Smooth muscle cell (in vitro differentiated cells): ENCODE results near the gene CNTNAP1. TPM values are rescaled to one million over a fixed set of nuclear protein-coding genes. Genes with fewer than 3 reads are reported as not detected.

Source experiments
- DNase-seq: peaks from one replicate; lab custom pipeline; 2025; ENCODE audit not compliant: unreplicated experiment; lab: John Stamatoyannopoulos, UW
- H2AFZ ChIP-seq: fragments of 200-600 bp; sonication (generic); 2 replicates; pipeline ENCODE4 v1.6.0; 2016; ENCODE audit warnings: antibody characterized with exemption, low read depth, mild to moderate bottlenecking
- H3F3A ChIP-seq: fragments of 200-600 bp; sonication (generic); 2 replicates; pipeline ENCODE4 v1.6.0; 2017; ENCODE audit warnings: antibody characterized with exemption, low read depth
- H3K27ac ChIP-seq: fragments of 200-600 bp; sonication (generic); 2 replicates; pipeline ENCODE4 v1.5.1; 2016; ENCODE audit warnings: low read depth, mild to moderate bottlenecking
- H3K27me3 ChIP-seq: fragments of 200-600 bp; sonication (generic); 2 replicates; pipeline ENCODE4 v1.6.1; 2016; ENCODE audit warnings: low read depth, mild to moderate bottlenecking
- H3K36me3 ChIP-seq: fragments of 200-600 bp; sonication (generic); 2 replicates; pipeline ENCODE4 v1.5.1; 2016; ENCODE audit warnings: low read depth
- H3K4me1 ChIP-seq: fragments of 200-600 bp; sonication (generic); 2 replicates; pipeline ENCODE4 v1.5.1; 2016; ENCODE audit warnings: low read depth
- H3K4me2 ChIP-seq: fragments of 200-600 bp; sonication (generic); 2 replicates; pipeline ENCODE4 v1.6.0; 2016; ENCODE audit warnings: mild to moderate bottlenecking
- H3K4me3 ChIP-seq: fragments of 200-600 bp; sonication (generic); 2 replicates; pipeline ENCODE4 v1.5.1; 2016; ENCODE audit warnings: mild to moderate bottlenecking
- H3K79me2 ChIP-seq: fragments of 200-600 bp; sonication (generic); 2 replicates; pipeline ENCODE4 v1.6.0; 2016; ENCODE audit warnings: low read depth, mild to moderate bottlenecking
- H3K9ac ChIP-seq: fragments of 200-600 bp; sonication (generic); 2 replicates; pipeline ENCODE4 v1.6.0; 2016; ENCODE audit warnings: low read depth
- H3K9me3 ChIP-seq: fragments of 200-600 bp; sonication (generic); replicated peaks from 2 replicates; pipeline ENCODE4 v1.5.1; 2016; ENCODE audit warnings: low read depth
- H4K20me1 ChIP-seq: fragments of 200-600 bp; sonication (generic); 2 replicates; pipeline ENCODE4 v1.6.0; 2016; ENCODE audit warnings: low read depth
- CTCF ChIP-seq: fragments of 200-600 bp; sonication (generic); IDR thresholded peaks from 2 replicates; pipeline ENCODE4 v1.5.1; 2017; ENCODE audit warnings: borderline replicate concordance, mild to moderate bottlenecking, antibody characterized with exemption; ENCODE audit not compliant: insufficient read depth, poor library complexity, severe bottlenecking
- WGBS: methylation state at CpG from one replicate; pipeline ENCODE4 v1.1.7; 2016; ENCODE audit warnings: low lambda C conversion rate; 5-methylcytosine and 5-hydroxymethylcytosine counted together
- polyA plus RNA-seq: library from polyadenylated mRNA; unstranded; fragments of >200 nt; fragmentation: Nextera tagmentation; extraction: Ambion mirVana; gene quantifications from 2 replicates; pipeline ENCODE4 v1.2.1, GENCODE V29; 2016
- total RNA-seq: library from RNA; depleted of rRNA; stranded (reverse); fragments of >200 nt; gene quantifications from 2 replicates; pipeline ENCODE4 v1.2.3, GENCODE V29; 2014

Gene CNTNAP1
- total and polyA plus RNA-seq, 2 experiments from 2014 or later: 2.0 to 7.1 TPM

DNA sequence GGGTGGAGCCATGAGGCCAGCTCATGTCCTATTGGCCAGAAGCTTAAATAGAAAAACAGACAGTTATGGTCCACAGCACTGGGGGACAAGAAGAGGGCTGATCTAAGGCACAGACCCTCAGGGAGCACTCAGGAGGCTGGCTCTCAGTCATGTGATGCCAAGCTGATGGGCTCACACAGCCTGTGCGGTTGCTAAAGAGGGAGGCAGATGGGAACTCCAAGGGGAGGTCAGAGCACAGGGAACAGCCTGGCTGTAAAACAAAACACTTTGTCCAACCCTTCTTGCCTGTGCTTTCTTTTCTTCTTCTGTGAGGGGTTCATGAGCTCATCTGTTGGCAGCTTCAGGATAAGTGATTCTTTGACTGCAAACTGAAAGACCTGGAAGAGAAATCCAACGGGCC, 27.2 kb downstream of the CNTNAP1 start:
- Histone ChIP-seq H3K27me3 (no peaks in the 10 kb centered on the region), H3K79me2 (no peaks in the 10 kb centered on the region), H3K27ac (no peak overlapping the region), H2AFZ (no peak overlapping the region), H3K4me2 (no peak overlapping the region), H3K9me3 (no peaks in the 10 kb centered on the region), H3K4me3 (no peak overlapping the region), H4K20me1 (no peaks in the 10 kb centered on the region), H3K9ac (no peak overlapping the region), H3F3A (no peaks in the 10 kb centered on the region), H3K4me1 (no peaks in the 10 kb centered on the region), H3K36me3 (no peaks in the 10 kb centered on the region)
- no peak for DNase-seq
- WGBS: 100% methylated on average over 2 of the region's 2 CpGs
- TF ChIP-seq CTCF: no peak

DNA sequence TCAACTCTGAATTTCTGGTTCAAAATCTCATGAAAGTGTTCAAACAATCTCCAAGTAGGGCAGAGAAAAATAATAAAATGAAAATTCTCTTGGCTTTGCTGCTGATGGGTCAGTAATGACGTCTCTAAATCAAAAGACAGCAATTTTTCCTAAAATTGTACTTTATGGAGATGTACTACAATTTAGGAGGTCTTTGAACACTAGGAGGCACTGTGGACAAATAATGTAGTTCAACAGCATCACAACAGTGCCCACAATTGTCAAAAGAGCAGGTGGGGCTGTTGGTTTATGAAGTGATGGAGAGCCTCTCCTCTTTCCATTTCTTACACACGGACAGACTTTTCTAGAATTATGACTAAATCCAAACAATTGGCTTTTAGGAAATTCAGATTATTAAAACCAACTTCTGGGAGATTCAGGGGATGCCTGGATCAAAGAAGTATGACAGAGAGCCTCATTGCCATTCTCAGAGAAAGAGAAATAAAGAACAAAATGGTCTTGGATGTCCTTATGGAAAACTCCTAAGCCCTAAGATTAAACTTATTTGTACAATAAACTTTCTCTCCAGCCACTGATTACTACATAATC, 38.8 kb downstream of the CNTNAP1 start:
- Histone ChIP-seq H3F3A (no peaks in the 10 kb centered on the region), H3K79me2 (no peaks in the 10 kb centered on the region), H3K9me3 (no peaks in the 10 kb centered on the region), H3K4me3 (no peak overlapping the region), H3K9ac (no peak overlapping the region), H3K27me3 (no peaks in the 10 kb centered on the region), H3K36me3 (no peaks in the 10 kb centered on the region), H3K4me2 (no peak overlapping the region), H3K4me1 (no peaks in the 10 kb centered on the region), H3K27ac (no peak overlapping the region), H2AFZ (no peak overlapping the region), H4K20me1 (no peaks in the 10 kb centered on the region)
- DNase-seq: no peak
- TF ChIP-seq CTCF: peak; percentile 71
- WGBS: 55% methylated on average over 2 of the region's 2 CpGs

- Histone ChIP-seq H2AFZ (no peak overlapping the region), H4K20me1 (no peaks in the 10 kb centered on the region), H3K9me3 (no peaks in the 10 kb centered on the region), H3K79me2 (no peaks in the 10 kb centered on the region), H3F3A (no peaks in the 10 kb centered on the region), H3K27me3 (no peaks in the 10 kb centered on the region), H3K4me1 (no peaks in the 10 kb centered on the region), H3K4me2 (no peak overlapping the region), H3K9ac (no peak overlapping the region), H3K4me3 (no peak overlapping the region), H3K27ac (no peak overlapping the region), H3K36me3 (no peaks in the 10 kb centered on the region)
- WGBS: 71% methylated on average over 3 of the region's 3 CpGs
- no peak for TF ChIP-seq CTCF
- no peak for DNase-seq
Observed at GRCh38 chr17:42723636-42724035, 41.3 kb downstream of the CNTNAP1 start.

- no peaks in the 10 kb centered on the region for H3K36me3 ChIP-seq
- no peak overlapping the region for H2AFZ ChIP-seq
- no peaks in the 10 kb centered on the region for H3F3A ChIP-seq
- no peak for DNase-seq
- WGBS: 100% methylated on average over 6 of the region's 6 CpGs
- H3K27me3 ChIP-seq: no peaks in the 10 kb centered on the region
- no peak overlapping the region for H3K27ac ChIP-seq
- no peak for TF ChIP-seq CTCF
- H3K4me1 ChIP-seq: no peaks in the 10 kb centered on the region
- H4K20me1 ChIP-seq: no peaks in the 10 kb centered on the region
- H3K4me2 ChIP-seq: no peak overlapping the region
- no peak overlapping the region for H3K4me3 ChIP-seq
- no peaks in the 10 kb centered on the region for H3K9me3 ChIP-seq
- no peak overlapping the region for H3K9ac ChIP-seq
- no peaks in the 10 kb centered on the region for H3K79me2 ChIP-seq
Observed at GRCh38 chr17:42725143-42725542, 42.8 kb downstream of the CNTNAP1 start.
